Coronary artery (tissue), 2 donors: ENCODE results near the gene NOX3.

ENCODE experiments used
- DNase-seq: peaks from one replicate; pipeline ENCODE4 v3.0.0-alpha.2; 2017; ENCODE audit warnings: low spot score
- H3K27ac ChIP-seq, 2 donors: fragments of 200-600 bp; sonication (generic); one replicate each; pipeline ENCODE4 v1.5.1; 2016 to 2019
- H3K4me3 ChIP-seq: fragments of 200-600 bp; sonication (generic); 2 replicates; pipeline ENCODE4 v1.5.1; 2016; ENCODE audit warnings: mild to moderate bottlenecking, moderate library complexity
- CTCF ChIP-seq: fragments of 200-600 bp; sonication (generic); IDR thresholded peaks from one replicate; pipeline ENCODE4 v1.5.1; 2019; ENCODE audit warnings: antibody characterized with exemption

NOX3 gene

DNA sequence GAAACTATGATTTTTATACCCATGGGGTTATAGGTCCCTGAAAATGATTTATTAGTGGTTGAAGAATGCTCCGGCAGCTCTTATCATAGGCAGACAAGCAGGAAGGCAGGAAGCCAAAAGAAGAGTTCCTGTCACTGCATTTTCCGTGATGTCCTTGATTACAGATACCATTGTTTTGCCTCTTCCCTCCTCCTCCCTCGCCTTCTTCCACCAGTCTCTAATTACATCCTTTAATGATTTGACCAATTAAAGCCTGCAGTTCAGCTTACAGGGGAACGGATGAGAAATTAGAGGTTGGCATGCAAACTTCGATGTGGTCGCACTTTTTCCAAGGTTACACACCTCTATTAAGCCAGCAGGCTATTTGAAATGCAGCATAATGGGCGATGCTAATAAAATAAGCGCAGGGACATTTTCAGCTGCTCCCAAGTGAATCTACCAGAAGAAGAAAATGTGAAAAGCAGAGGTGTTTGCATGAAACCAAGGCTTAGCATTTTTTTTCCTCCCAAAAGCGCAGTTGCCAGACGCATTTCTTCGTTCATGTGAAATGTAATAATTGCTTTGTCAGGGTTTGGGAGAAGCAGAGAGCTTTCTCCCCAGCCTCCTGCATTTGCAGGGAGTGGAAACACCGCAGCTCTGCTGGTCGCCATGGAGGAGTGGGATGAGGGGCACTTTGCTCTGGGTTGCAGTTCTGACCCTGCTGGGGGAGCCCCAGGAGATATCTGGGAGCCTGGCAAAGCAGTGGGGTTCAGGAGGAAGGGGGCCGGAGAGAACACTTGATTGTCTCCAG is 6.0 kb downstream of the NOX3 start:
- DNase-seq: no peak
- Histone ChIP-seq H3K4me3 (no peak overlapping the region), H3K27ac (no peak overlapping the region)
- TF ChIP-seq CTCF: no peak

DNA sequence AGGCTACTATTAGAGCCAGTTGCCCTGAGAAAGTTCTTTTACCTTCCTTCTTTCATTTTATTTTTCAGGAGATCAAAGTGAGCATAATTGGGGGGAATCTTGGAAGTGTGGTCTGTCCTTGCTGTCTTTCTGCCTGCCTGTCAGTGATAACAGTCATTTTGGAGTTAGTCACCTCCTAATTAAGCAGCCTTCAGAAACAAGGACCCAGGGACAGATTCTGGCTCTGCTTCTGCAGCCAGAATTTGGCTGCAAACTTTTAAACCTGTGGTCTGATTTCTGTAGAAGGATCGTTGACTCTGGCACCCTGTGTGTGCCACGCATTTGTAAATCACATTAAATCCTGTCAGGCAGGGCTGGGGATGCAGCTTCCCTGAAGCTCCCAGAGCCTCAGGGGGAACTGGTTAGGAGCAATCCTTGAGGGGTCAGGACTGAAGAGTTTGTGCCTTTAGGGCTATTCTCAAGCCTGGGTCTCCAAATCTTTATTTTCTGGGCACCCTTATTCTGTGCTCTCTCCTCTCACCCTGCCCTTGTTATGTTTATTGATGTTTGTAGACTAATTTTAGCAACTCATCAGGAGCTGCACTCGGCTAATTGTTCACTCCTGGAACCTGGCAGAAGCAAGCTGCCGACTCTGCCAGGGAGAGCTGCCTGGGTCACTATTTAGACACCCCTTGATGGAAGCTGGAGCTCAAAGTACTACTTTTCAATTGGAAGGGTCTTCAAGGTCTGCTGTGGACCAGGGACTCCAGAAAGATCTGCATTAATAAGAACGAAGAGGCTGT is 6.8 kb downstream of the NOX3 start:
- H3K27ac ChIP-seq: no peak overlapping the region
- DNase-seq: no peak

GRCh38 chr6:155447949-155448348 is 7.7 kb downstream of the NOX3 start:
- no peak for TF ChIP-seq CTCF
- H3K4me3 ChIP-seq: no peak overlapping the region
- DNase-seq: no peak
- no peak overlapping the region for H3K27ac ChIP-seq

More for the DNA sequence above, 6.8 kb downstream of the NOX3 start:
- no peak overlapping the region for H3K4me3 ChIP-seq
- TF ChIP-seq CTCF: no peak

- no peak overlapping the region for H3K4me3 ChIP-seq
- no peak for TF ChIP-seq CTCF
- no peak overlapping the region for H3K27ac ChIP-seq
- no peak for DNase-seq
Measured at GRCh38 chr6:155444952-155445903, 10.4 kb downstream of the NOX3 start.

- no peak overlapping the region for H3K27ac ChIP-seq
- no peak overlapping the region for H3K4me3 ChIP-seq
- DNase-seq: no peak
- TF ChIP-seq CTCF: no peak
Measured at GRCh38 chr6:155444120-155444917, 11.3 kb downstream of the NOX3 start.

DNA sequence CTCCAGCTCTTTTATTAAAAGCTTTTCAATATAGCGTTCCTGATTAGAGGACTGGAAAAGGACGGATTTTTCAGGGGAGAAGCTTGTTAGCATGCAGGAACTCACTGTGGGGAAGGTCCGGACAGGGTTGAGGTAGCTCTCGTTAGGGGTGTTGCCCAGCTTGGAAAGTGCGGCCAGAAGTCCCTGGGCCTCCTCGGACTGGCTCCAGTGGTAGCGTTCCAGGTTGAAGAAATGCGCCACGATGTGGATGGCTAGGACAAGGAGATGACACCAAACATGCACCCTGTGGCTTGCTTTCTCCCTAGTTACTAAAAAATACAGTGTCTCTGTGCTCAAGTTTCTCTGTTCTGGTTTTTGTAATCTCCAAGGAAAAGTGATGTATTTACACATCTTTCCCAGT is 12.5 kb downstream of the NOX3 start:
- DNase-seq: no peak

More for the DNA sequence above, 12.5 kb downstream of the NOX3 start:
- Histone ChIP-seq H3K4me3 (no peak overlapping the region), H3K27ac (no peak overlapping the region)
- no peak for TF ChIP-seq CTCF
